A673 (cell line): ENCODE results near the gene CPSF4. TPM values are rescaled to one million over a fixed set of nuclear protein-coding genes. Genes with fewer than 3 reads are reported as not detected.
"Not testable (repeated sequence)": the region's sequence is repeated elsewhere in the genome, so short reads cannot be mapped to it uniquely, and the experiment has no call there.

Source experiments
- BruUV-seq: library from RNA; stranded (reverse); fragments of 400-500 nt; replicated peaks from 2 replicates; lab custom pipeline; 2021; lab: Mats Ljungman, UMichigan
- CTCF ChIA-PET: fragments of 300-600 bp; sonication (Branson Sonifier 250); formaldehyde crosslinking; loops from one replicate; lab custom pipeline; 2022; ENCODE audit warnings: antibody characterized with exemption; lab: Charles Lee
- POLR2A ChIA-PET: fragments of 300-600 bp; sonication (Branson Sonifier 250); formaldehyde crosslinking; loops from one replicate; lab custom pipeline; 2022; ENCODE audit warnings: antibody characterized with exemption; ENCODE audit not compliant: low non-redundant PET; lab: Charles Lee
- DNase-seq: peaks from one replicate; pipeline ENCODE4 v3.0.0-alpha.2; 2015; ENCODE audit warnings: low spot score
- H3K27ac ChIP-seq: fragments of 200-600 bp; sonication (generic); 2 replicates; pipeline ENCODE4 v1.5.1; 2016; ENCODE audit warnings: mixed run types, low read depth, mild to moderate bottlenecking, mixed read lengths, antibody characterized with exemption, low read length; ENCODE audit not compliant: poor library complexity, severe bottlenecking
- H3K27me3 ChIP-seq: fragments of 200-600 bp; sonication (generic); replicated peaks from 2 replicates; pipeline ENCODE4 v1.6.1; 2017; ENCODE audit warnings: mixed run types, low read depth, mild to moderate bottlenecking, mixed read lengths, antibody characterized with exemption, low read length; ENCODE audit not compliant: insufficient read depth, poor library complexity
- H3K36me3 ChIP-seq: fragments of 200-600 bp; sonication (generic); 2 replicates; pipeline ENCODE4 v1.6.1; 2016; ENCODE audit warnings: mixed run types, mild to moderate bottlenecking, mixed read lengths, antibody characterized with exemption, low read length; ENCODE audit not compliant: insufficient read depth, poor library complexity, severe bottlenecking
- H3K4me1 ChIP-seq: fragments of 200-600 bp; sonication (generic); 2 replicates; pipeline ENCODE4 v1.6.1; 2017; ENCODE audit warnings: mixed run types, mild to moderate bottlenecking, mixed read lengths, antibody characterized with exemption, low read length; ENCODE audit not compliant: insufficient read depth, poor library complexity, severe bottlenecking
- H3K4me3 ChIP-seq: fragments of 200-600 bp; sonication (generic); 2 replicates; pipeline ENCODE4 v1.5.1; 2016; ENCODE audit warnings: low read depth, mixed run types, mild to moderate bottlenecking, mixed read lengths, low read length; ENCODE audit not compliant: poor library complexity, severe bottlenecking
- H3K9me3 ChIP-seq: fragments of 200-600 bp; sonication (generic); 2 replicates; pipeline ENCODE4 v1.6.1; 2016; ENCODE audit warnings: mixed run types, low read depth, mild to moderate bottlenecking, mixed read lengths, antibody characterized with exemption, low read length; ENCODE audit not compliant: poor library complexity, severe bottlenecking
- EZH2 ChIP-seq: fragments of 200-600 bp; sonication (generic); IDR thresholded peaks from 2 replicates; pipeline ENCODE4 v1.6.1; 2017; ENCODE audit warnings: borderline replicate concordance, low read depth, mild to moderate bottlenecking, mixed read lengths, antibody characterized with exemption, low read length; ENCODE audit not compliant: poor library complexity, severe bottlenecking
- intact Hi-C: fragments of 100-400 bp; cut with micrococcal nuclease; formaldehyde crosslinking; loops from one replicate; pipeline ENCODE4 v1.10.0; 2022; ENCODE audit not compliant: unreplicated experiment
- total RNA-seq: library from RNA; stranded (reverse); gene quantifications from 2 replicates; pipeline ENCODE4 v1.2.3, GENCODE V29; 2021
- TF ChIP-seq, protein P1 (sequence below): fragments of 300-800, 200-600 bp; sonication (generic); conservative IDR thresholded peaks from 2 replicates; pipeline ENCODE4 v1.5.1; 2017; ENCODE audit warnings: low read depth, mild to moderate bottlenecking, antibody characterized with exemption, low read length, moderate library complexity, mixed read lengths

Gene CPSF4
- total RNA-seq, 1 experiment from 2014 or later, result 75.3 TPM

DNA sequence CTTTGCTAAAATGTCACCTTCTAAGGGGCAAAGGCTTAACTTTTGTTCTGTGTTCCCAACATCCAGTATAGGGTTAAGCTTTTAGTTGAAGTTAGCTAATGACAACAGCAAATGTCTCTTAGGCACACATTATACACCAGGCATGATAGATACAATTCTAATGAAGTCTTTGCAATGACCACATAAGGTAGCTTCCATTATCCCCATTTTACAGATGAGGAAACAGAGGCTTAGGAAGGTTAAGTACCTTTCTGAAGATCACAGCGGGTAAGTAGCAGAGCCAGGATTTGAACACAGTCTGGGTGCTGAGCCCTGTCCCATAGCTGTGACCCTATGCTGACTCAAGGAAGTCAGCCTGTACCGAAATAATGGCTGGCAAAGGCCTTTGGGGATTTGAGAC, 28.1 kb upstream of the CPSF4 start:
- POLR2A ChIA-PET, result interaction anchor here (0.6 kb wide), 1 partner anchor 12 kb away, joined by 3 read pairs; no protein-coding TSS in a partner anchor
- peaks cover 50% of the 10 kb centered on the region for H3K36me3 ChIP-seq
- H3K4me1 ChIP-seq, result peaks cover 22% of the 10 kb centered on the region
- intact Hi-C loops, result no loop called here
- H3K9me3 ChIP-seq, result no peaks in the 10 kb centered on the region
- BruUV-seq, result no TSS peak
- peak overlapping the region; percentile 99 for H3K27ac ChIP-seq
- CTCF ChIA-PET, result no interaction called here
- H3K27me3 ChIP-seq, result no peaks in the 10 kb centered on the region
- H3K4me3 ChIP-seq, result no peak overlapping the region
- no peak for TF ChIP-seq EZH2
- TF ChIP-seq, protein P1, sequence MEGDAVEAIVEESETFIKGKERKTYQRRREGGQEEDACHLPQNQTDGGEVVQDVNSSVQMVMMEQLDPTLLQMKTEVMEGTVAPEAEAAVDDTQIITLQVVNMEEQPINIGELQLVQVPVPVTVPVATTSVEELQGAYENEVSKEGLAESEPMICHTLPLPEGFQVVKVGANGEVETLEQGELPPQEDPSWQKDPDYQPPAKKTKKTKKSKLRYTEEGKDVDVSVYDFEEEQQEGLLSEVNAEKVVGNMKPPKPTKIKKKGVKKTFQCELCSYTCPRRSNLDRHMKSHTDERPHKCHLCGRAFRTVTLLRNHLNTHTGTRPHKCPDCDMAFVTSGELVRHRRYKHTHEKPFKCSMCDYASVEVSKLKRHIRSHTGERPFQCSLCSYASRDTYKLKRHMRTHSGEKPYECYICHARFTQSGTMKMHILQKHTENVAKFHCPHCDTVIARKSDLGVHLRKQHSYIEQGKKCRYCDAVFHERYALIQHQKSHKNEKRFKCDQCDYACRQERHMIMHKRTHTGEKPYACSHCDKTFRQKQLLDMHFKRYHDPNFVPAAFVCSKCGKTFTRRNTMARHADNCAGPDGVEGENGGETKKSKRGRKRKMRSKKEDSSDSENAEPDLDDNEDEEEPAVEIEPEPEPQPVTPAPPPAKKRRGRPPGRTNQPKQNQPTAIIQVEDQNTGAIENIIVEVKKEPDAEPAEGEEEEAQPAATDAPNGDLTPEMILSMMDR, result no peak
- no peak for DNase-seq

DNA sequence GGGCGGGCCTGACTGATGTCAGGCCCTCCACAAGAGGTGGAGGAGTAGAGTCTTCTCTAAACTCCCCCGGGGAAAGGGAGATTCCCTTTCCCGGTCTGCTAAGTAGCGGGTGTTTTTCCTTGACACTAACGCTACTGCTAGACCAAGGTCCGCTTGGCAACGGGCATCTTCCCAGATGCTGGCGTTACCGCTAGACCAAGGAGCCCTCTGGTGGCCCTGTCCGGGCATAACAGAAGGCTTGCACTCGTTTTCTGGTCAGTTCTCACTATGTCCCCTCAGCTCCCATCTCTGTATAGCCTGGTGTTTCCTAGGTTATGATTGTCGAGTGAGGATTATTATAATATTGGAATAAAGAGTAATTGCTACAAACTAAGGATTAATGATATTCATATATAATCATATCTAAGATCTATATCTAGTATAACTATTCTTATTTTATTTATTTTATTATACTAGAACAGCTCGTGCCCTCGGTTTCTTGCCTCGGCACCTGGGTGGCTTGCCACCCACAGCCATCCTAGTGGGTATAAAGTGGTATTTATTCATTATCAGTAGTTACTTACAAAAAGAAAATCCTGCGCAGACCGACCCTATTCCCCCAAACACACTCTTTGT, 23.1 kb upstream of the CPSF4 start:
- BruUV-seq, H3K27ac ChIP-seq, H3K27me3 ChIP-seq, H3K9me3 ChIP-seq, H3K4me1 ChIP-seq, intact Hi-C loops, H3K4me3 ChIP-seq, CTCF ChIA-PET: not testable (repeated sequence)
- DNase-seq, result peak; percentile 53
- POLR2A ChIA-PET, result interaction anchor here (0.6 kb wide), 1 partner anchor 298 kb away, joined by 3 read pairs; no protein-coding TSS in a partner anchor
- TF ChIP-seq, protein P1, result peak; percentile 55
- peaks cover 92% of the 10 kb centered on the region for H3K36me3 ChIP-seq

DNA sequence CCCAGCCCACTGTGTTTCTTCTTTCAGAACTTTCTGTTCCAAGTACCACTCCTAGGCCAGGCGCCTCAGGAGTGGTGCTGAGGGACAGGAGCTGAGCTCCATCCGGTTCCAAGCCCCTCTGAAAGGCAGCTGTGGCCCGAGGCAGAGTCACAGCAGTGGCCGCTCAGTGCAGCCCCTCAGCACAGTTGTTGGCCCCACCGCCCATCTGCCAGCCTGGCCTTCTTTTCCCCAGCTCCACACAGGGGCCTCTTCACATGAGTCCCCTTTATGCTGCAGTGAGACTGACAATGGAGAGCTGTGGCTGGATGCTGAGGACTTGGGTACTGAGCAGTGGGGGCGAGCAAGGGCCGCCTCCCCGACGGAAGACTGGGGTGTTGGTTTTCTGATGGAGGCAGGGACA, 20.5 kb upstream of the CPSF4 start:
- no peaks in the 10 kb centered on the region for H3K27me3 ChIP-seq
- no peaks in the 10 kb centered on the region for H3K4me1 ChIP-seq
- H3K27ac ChIP-seq, result no peak overlapping the region
- peaks cover 87% of the 10 kb centered on the region for H3K36me3 ChIP-seq
- H3K9me3 ChIP-seq, result no peaks in the 10 kb centered on the region
- ChIA-PET POLR2A (no interaction called here), CTCF (no interaction called here)
- no peak for DNase-seq
- TF ChIP-seq EZH2, result no peak
- TF ChIP-seq, protein P1, result no peak
- no TSS peak for BruUV-seq
- intact Hi-C loops, result no loop called here
- no peak overlapping the region for H3K4me3 ChIP-seq
